Subcutaneous adipose tissue (tissue), 4 donors: Measurements from ENCODE around the gene SYNPR. TPM values are rescaled to one million over a fixed set of nuclear protein-coding genes. Genes with fewer than 3 reads are reported as not detected.

Experiments
- total RNA-seq, 4 donors: library from RNA; depleted of rRNA; stranded (reverse); fragments of >200 nt; gene quantifications; one replicate each; pipeline ENCODE4 v1.1.0, GENCODE V29; 2016
- TF ChIP-seq, protein P1 (sequence below): fragments of 450-650 bp; IDR thresholded peaks from one replicate; pipeline ENCODE4 v1.5.1; 2016; ENCODE audit warnings: low read depth, mild to moderate bottlenecking, control low read depth, antibody characterized with exemption, moderate library complexity

The SYNPR gene
- total RNA-seq, 4 donors from 2014 or later, result not detected

GRCh38 chr3:63470745-63471144 lies 192.6 kb downstream of the SYNPR start:
- TF ChIP-seq, protein P1, sequence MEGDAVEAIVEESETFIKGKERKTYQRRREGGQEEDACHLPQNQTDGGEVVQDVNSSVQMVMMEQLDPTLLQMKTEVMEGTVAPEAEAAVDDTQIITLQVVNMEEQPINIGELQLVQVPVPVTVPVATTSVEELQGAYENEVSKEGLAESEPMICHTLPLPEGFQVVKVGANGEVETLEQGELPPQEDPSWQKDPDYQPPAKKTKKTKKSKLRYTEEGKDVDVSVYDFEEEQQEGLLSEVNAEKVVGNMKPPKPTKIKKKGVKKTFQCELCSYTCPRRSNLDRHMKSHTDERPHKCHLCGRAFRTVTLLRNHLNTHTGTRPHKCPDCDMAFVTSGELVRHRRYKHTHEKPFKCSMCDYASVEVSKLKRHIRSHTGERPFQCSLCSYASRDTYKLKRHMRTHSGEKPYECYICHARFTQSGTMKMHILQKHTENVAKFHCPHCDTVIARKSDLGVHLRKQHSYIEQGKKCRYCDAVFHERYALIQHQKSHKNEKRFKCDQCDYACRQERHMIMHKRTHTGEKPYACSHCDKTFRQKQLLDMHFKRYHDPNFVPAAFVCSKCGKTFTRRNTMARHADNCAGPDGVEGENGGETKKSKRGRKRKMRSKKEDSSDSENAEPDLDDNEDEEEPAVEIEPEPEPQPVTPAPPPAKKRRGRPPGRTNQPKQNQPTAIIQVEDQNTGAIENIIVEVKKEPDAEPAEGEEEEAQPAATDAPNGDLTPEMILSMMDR, result no peak

GRCh38 chr3:63471781-63472180 lies 193.7 kb downstream of the SYNPR start:
- TF ChIP-seq, protein P1, result no peak

- TF ChIP-seq, protein P1, result no peak
These were observed 195.6 kb downstream of the SYNPR start for GRCh38 chr3:63473641-63474166.

DNA sequence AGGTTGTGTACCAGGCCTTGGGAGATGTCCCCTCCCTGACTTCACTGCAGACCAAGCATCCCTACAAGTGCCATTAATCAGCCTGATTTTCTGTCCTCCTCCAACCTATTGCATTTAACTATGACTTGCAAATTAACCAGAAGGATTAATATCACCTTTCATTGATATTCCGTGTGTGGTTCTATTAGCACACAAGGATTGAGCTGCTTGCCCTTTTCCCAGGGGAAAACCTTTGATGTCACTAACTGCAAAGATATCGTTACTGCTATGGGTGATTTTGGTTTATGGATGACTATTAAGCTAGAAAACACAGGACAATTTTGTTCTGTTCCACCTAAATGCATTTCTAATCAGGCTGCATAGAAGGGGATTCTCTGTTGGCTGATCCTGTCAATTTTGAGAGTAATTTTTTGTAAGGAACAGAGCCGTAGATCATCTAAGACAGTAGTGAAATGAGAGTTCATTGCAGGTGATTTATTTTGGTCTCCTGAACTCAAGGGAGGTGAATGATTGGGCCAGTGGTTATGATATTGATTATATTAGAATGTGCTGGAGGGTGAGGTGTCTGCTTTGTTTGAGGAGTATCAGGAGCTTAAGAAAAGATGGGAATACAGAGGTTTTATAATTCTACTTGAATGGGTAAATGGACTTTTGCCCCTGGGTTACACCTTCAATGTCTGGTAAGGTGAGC lies 196.9 kb downstream of the SYNPR start:
- TF ChIP-seq, protein P1, result no peak

DNA sequence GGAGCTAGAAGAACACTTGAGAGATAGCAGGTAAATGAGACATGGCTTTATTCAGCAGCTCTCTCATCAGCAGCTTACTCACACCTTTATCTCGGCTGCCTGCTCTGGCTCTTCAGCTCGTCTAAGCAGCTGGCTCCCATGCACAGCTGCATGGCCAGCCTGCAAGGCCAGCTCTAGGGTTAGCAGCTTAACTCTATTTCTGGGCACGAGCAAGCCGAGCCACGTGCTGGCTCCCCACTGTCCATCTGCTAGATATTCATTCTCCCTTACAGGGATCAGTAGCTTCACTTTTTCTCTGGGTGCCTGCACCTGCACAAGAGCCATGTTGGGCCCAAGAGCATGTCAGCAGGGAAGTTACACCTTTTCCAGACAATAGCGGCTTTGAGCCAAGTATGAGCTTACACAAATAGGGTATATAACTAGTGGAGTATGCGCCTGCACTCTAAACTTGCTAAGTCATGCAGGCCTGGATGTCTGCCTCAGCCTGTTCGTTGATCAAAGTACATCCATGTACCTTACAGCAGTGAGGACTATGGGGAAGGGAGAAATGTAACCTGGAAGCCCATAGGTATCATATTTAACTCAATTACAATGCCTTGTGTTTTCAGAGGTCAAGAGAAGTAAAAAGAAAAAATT lies 199.5 kb downstream of the SYNPR start:
- TF ChIP-seq, protein P1, result no peak

GRCh38 chr3:63478990-63479660 lies 201.0 kb downstream of the SYNPR start:
- TF ChIP-seq, protein P1, result no peak

- TF ChIP-seq, protein P1, result no peak
These were observed 201.5 kb downstream of the SYNPR start for GRCh38 chr3:63479661-63480035.
